ENCODE data around the gene KLHL29. TPM values are rescaled to one million over a fixed set of nuclear protein-coding genes. Genes with fewer than 3 reads are reported as not detected.

KLHL29 gene
- total and polyA plus RNA-seq, 2 donors (not counting 1 experiment from before 2014, with no cell fraction given): 1.3 to 3.4 TPM

- no peak for ATAC-seq (ENCODE audit: low read depth)
- Histone ChIP-seq H4K20me1 (ENCODE audit: control insufficient read depth, insufficient read depth, low read length, poor library complexity, severe bottlenecking) (no peaks in the 10 kb centered on the region), H2AFZ (ENCODE audit: insufficient read depth, low read depth, low read length, poor library complexity, severe bottlenecking) (no peak overlapping the region), H3K9ac (ENCODE audit: low read length) (no peak overlapping the region), H3K4me3 (ENCODE audit: control extremely low read depth in 1 of 5, extremely low read depth in 1 of 5, insufficient read depth in 1 of 5, low read depth in 2 of 5, low read length in 4 of 5) (no peak overlapping the region), H3K36me3 (replicated peaks in 1 of 2; ENCODE audit: control extremely low read depth in 1 of 2, control insufficient read depth in 1 of 2, extremely low read depth in 1 of 2, insufficient read depth in 2 of 2, low read length in 1 of 2) (no peaks in the 10 kb centered on the region), H3K4me2 (replicated peaks; ENCODE audit: low read depth, low read length, poor library complexity, severe bottlenecking) (no peak overlapping the region), H3K79me2 (ENCODE audit: control insufficient read depth, insufficient read depth, low read length) (no peaks in the 10 kb centered on the region), H3K27ac (ENCODE audit: low read length in 2 of 2) (no peak overlapping the region), H3K4me1 (ENCODE audit: control insufficient read depth in 2 of 2, insufficient read depth in 2 of 2, low read length in 2 of 2) (no peaks in the 10 kb centered on the region), H3K9me3 (ENCODE audit: control extremely low read depth in 1 of 3, control insufficient read depth in 2 of 3, insufficient read depth in 1 of 3, low read length in 2 of 3) (no peaks in the 10 kb centered on the region), H3K27me3 (replicated peaks in 1 of 4; ENCODE audit: control extremely low read depth in 1 of 4, control insufficient read depth in 3 of 4, insufficient read depth in 4 of 4, low read length in 3 of 4) (no peaks in the 10 kb centered on the region)
- intact Hi-C loops (cut with micrococcal nuclease): no loop called here
- TF ChIP-seq EZH2 (IDR thresholded peaks at IDR 0.05; ENCODE audit: borderline replicate concordance, insufficient read depth, low read depth, low read length, poor library complexity, severe bottlenecking): no peak
- TF ChIP-seq, protein P1, sequence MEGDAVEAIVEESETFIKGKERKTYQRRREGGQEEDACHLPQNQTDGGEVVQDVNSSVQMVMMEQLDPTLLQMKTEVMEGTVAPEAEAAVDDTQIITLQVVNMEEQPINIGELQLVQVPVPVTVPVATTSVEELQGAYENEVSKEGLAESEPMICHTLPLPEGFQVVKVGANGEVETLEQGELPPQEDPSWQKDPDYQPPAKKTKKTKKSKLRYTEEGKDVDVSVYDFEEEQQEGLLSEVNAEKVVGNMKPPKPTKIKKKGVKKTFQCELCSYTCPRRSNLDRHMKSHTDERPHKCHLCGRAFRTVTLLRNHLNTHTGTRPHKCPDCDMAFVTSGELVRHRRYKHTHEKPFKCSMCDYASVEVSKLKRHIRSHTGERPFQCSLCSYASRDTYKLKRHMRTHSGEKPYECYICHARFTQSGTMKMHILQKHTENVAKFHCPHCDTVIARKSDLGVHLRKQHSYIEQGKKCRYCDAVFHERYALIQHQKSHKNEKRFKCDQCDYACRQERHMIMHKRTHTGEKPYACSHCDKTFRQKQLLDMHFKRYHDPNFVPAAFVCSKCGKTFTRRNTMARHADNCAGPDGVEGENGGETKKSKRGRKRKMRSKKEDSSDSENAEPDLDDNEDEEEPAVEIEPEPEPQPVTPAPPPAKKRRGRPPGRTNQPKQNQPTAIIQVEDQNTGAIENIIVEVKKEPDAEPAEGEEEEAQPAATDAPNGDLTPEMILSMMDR (IDR thresholded peaks at IDR 0.05): no peak
- Mint-ChIP-seq H3K27me3 (no peaks in the 10 kb centered on the region), H3K9me3 (ENCODE audit: insufficient read depth) (no peaks in the 10 kb centered on the region), H3K27ac (no peak overlapping the region), H3K4me1 (no peaks in the 10 kb centered on the region), H3K4me3 (no peak overlapping the region)
- CTCF ChIA-PET: no interaction called here
- WGBS (ENCODE audit: insufficient coverage): 100% methylated on average over 1 of the region's 9 CpGs
- POLR2A ChIA-PET: no interaction called here
- DNase-seq: no peak
These were observed 176.6 kb downstream of the KLHL29 start for GRCh38 chr2:23561544-23561943.

GRCh38 chr2:23562143-23562542 lies 177.2 kb downstream of the KLHL29 start:
- H3K27ac ChIP-seq (ENCODE audit: low read length in 2 of 2): no peak overlapping the region
- H3K4me3 Mint-ChIP-seq: no peak overlapping the region
- H3K4me1 Mint-ChIP-seq: no peaks in the 10 kb centered on the region
- no peaks in the 10 kb centered on the region for H3K36me3 ChIP-seq (replicated peaks in 1 of 2; ENCODE audit: control extremely low read depth in 1 of 2, control insufficient read depth in 1 of 2, extremely low read depth in 1 of 2, insufficient read depth in 2 of 2, low read length in 1 of 2)
- WGBS (ENCODE audit: insufficient coverage): 97% methylated on average over 30 of the region's 30 CpGs
- H3K27me3 Mint-ChIP-seq: no peaks in the 10 kb centered on the region
- no peaks in the 10 kb centered on the region for H3K79me2 ChIP-seq (ENCODE audit: control insufficient read depth, insufficient read depth, low read length)
- H3K4me2 ChIP-seq (replicated peaks; ENCODE audit: low read depth, low read length, poor library complexity, severe bottlenecking): no peak overlapping the region
- H3K4me1 ChIP-seq (ENCODE audit: control insufficient read depth in 2 of 2, insufficient read depth in 2 of 2, low read length in 2 of 2): no peaks in the 10 kb centered on the region
- ChIA-PET POLR2A (no interaction called here), CTCF (no interaction called here)
- H4K20me1 ChIP-seq (ENCODE audit: control insufficient read depth, insufficient read depth, low read length, poor library complexity, severe bottlenecking): no peaks in the 10 kb centered on the region
- H3K9me3 ChIP-seq (ENCODE audit: control extremely low read depth in 1 of 3, control insufficient read depth in 2 of 3, insufficient read depth in 1 of 3, low read length in 2 of 3): no peaks in the 10 kb centered on the region
- H3K9me3 Mint-ChIP-seq (ENCODE audit: insufficient read depth): no peaks in the 10 kb centered on the region
- H3K4me3 ChIP-seq (ENCODE audit: control extremely low read depth in 1 of 5, extremely low read depth in 1 of 5, insufficient read depth in 1 of 5, low read depth in 2 of 5, low read length in 4 of 5): no peak overlapping the region
- no peak overlapping the region for H2AFZ ChIP-seq (ENCODE audit: insufficient read depth, low read depth, low read length, poor library complexity, severe bottlenecking)
- ATAC-seq (ENCODE audit: low read depth) (no peak), DNase-seq (no peak)
- H3K9ac ChIP-seq (ENCODE audit: low read length): no peak overlapping the region
- H3K27me3 ChIP-seq (replicated peaks in 1 of 4; ENCODE audit: control extremely low read depth in 1 of 4, control insufficient read depth in 3 of 4, insufficient read depth in 4 of 4, low read length in 3 of 4): no peaks in the 10 kb centered on the region
- intact Hi-C loops (cut with micrococcal nuclease): no loop called here
- H3K27ac Mint-ChIP-seq: no peak overlapping the region
- TF ChIP-seq EZH2 (IDR thresholded peaks at IDR 0.05; ENCODE audit: borderline replicate concordance, insufficient read depth, low read depth, low read length, poor library complexity, severe bottlenecking): no peak
- TF ChIP-seq, protein P1 (IDR thresholded peaks at IDR 0.05): no peak

All from B cell (primary cell).